ENCODE measurements around the gene CELF1.

CELF1 gene

GRCh38 chr11:47430524-47430923 is 122.4 kb downstream of the CELF1 start:
- in situ Hi-C loops (cut with HindIII; ENCODE audit: low sequenced_read_pairs) = no loop called here

- in situ Hi-C loops (cut with HindIII; ENCODE audit: low sequenced_read_pairs) = no loop called here
Measured at GRCh38 chr11:47426062-47426956, 126.6 kb downstream of the CELF1 start, which contains the start of gene PSMC3. Gene PSMC3 (minus strand): TSS chr11:47426439. CDS start chr11:47426279, 160 bp downstream.

- in situ Hi-C loops (cut with HindIII; ENCODE audit: low sequenced_read_pairs) = no loop called here
Measured at GRCh38 chr11:47425611-47426010, 127.3 kb downstream of the CELF1 start.

GRCh38 chr11:47418454-47419259 is 134.3 kb downstream of the CELF1 start:
- in situ Hi-C loops (cut with HindIII; ENCODE audit: low sequenced_read_pairs) = no loop called here

GRCh38 chr11:47417712-47418111 is 135.2 kb downstream of the CELF1 start:
- in situ Hi-C loops (cut with HindIII; ENCODE audit: low sequenced_read_pairs) = no loop called here

- in situ Hi-C loops (cut with HindIII; ENCODE audit: low sequenced_read_pairs) = no loop called here
Measured at GRCh38 chr11:47415949-47416472, 136.9 kb downstream of the CELF1 start.

All from DLD1 (cell line).